ENCODE data around the gene AP3M1. TPM values are rescaled to one million over a fixed set of nuclear protein-coding genes. Genes with fewer than 3 reads are reported as not detected.

AP3M1 gene
- total RNA-seq, 1 experiment from 2014 or later = 56.7 TPM

GRCh38 chr10:74078037-74078436, 72.6 kb downstream of the AP3M1 start:
- peaks cover 44% of the 10 kb centered on the region for H3K36me3 Mint-ChIP-seq (ENCODE audit: insufficient read depth, unreplicated experiment)
- no peak overlapping the region for H3K27ac Mint-ChIP-seq (ENCODE audit: unreplicated experiment)
- Histone ChIP-seq H3K9me3 (no peaks in the 10 kb centered on the region), H3K36me3 (ENCODE audit: control insufficient read depth, insufficient read depth, low read length) (no peaks in the 10 kb centered on the region), H3K27me3 (replicated peaks; ENCODE audit: control insufficient read depth, insufficient read depth, low read length) (no peaks in the 10 kb centered on the region), H3K4me3 (ENCODE audit: low read depth, low read length) (no peak overlapping the region), H3K4me1 (peaks cover 19% of the 10 kb centered on the region)
- CTCF ChIA-PET = no interaction called here
- peaks cover 6% of the 10 kb centered on the region for H3K4me1 Mint-ChIP-seq (ENCODE audit: low read depth, unreplicated experiment)
- no peak overlapping the region for H3K4me3 Mint-ChIP-seq (ENCODE audit: unreplicated experiment)
- H3K9me3 Mint-ChIP-seq (ENCODE audit: unreplicated experiment) = no peaks in the 10 kb centered on the region
- BruUV-seq (replicated peaks) = no TSS peak
- TF ChIP-seq, protein P1, sequence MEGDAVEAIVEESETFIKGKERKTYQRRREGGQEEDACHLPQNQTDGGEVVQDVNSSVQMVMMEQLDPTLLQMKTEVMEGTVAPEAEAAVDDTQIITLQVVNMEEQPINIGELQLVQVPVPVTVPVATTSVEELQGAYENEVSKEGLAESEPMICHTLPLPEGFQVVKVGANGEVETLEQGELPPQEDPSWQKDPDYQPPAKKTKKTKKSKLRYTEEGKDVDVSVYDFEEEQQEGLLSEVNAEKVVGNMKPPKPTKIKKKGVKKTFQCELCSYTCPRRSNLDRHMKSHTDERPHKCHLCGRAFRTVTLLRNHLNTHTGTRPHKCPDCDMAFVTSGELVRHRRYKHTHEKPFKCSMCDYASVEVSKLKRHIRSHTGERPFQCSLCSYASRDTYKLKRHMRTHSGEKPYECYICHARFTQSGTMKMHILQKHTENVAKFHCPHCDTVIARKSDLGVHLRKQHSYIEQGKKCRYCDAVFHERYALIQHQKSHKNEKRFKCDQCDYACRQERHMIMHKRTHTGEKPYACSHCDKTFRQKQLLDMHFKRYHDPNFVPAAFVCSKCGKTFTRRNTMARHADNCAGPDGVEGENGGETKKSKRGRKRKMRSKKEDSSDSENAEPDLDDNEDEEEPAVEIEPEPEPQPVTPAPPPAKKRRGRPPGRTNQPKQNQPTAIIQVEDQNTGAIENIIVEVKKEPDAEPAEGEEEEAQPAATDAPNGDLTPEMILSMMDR (IDR thresholded peaks at IDR 0.05; ENCODE audit: insufficient read depth in 1 of 2, low read depth in 1 of 2, low read length in 1 of 2, severe bottlenecking in 1 of 2, unreplicated experiment in 1 of 2) = no peak
- intact Hi-C loops (cut with micrococcal nuclease; ENCODE audit: unreplicated experiment) = no loop called here
- POLR2A ChIA-PET = no interaction called here
- DNase-seq = no peak
- no peaks in the 10 kb centered on the region for H3K27me3 Mint-ChIP-seq (ENCODE audit: insufficient read depth, unreplicated experiment)

GRCh38 chr10:74077416-74077815, 73.2 kb downstream of the AP3M1 start:
- Mint-ChIP-seq H3K4me1 (ENCODE audit: low read depth, unreplicated experiment) (peaks cover 6% of the 10 kb centered on the region), H3K4me3 (ENCODE audit: unreplicated experiment) (no peak overlapping the region), H3K9me3 (ENCODE audit: unreplicated experiment) (no peaks in the 10 kb centered on the region), H3K27ac (ENCODE audit: unreplicated experiment) (no peak overlapping the region), H3K27me3 (ENCODE audit: insufficient read depth, unreplicated experiment) (no peaks in the 10 kb centered on the region), H3K36me3 (ENCODE audit: insufficient read depth, unreplicated experiment) (peaks cover 48% of the 10 kb centered on the region)
- intact Hi-C loops (cut with micrococcal nuclease; ENCODE audit: unreplicated experiment) = no loop called here
- Histone ChIP-seq H3K9me3 (no peaks in the 10 kb centered on the region), H3K4me3 (ENCODE audit: low read depth, low read length) (no peak overlapping the region), H3K4me1 (peaks cover 19% of the 10 kb centered on the region), H3K36me3 (ENCODE audit: control insufficient read depth, insufficient read depth, low read length) (no peaks in the 10 kb centered on the region), H3K27me3 (replicated peaks; ENCODE audit: control insufficient read depth, insufficient read depth, low read length) (no peaks in the 10 kb centered on the region)
- no peak for DNase-seq
- BruUV-seq (replicated peaks) = no TSS peak
- TF ChIP-seq, protein P1 (IDR thresholded peaks at IDR 0.05; ENCODE audit: insufficient read depth in 1 of 2, low read depth in 1 of 2, low read length in 1 of 2, severe bottlenecking in 1 of 2, unreplicated experiment in 1 of 2) = no peak
- POLR2A ChIA-PET = no interaction called here
- CTCF ChIA-PET = no interaction called here

GRCh38 chr10:74076961-74077360, 73.7 kb downstream of the AP3M1 start:
- Histone ChIP-seq H3K27me3 (replicated peaks; ENCODE audit: control insufficient read depth, insufficient read depth, low read length) (no peaks in the 10 kb centered on the region), H3K36me3 (ENCODE audit: control insufficient read depth, insufficient read depth, low read length) (no peaks in the 10 kb centered on the region), H3K4me1 (peaks cover 19% of the 10 kb centered on the region), H3K9me3 (no peaks in the 10 kb centered on the region), H3K4me3 (ENCODE audit: low read depth, low read length) (no peak overlapping the region)
- Mint-ChIP-seq H3K36me3 (ENCODE audit: insufficient read depth, unreplicated experiment) (peaks cover 43% of the 10 kb centered on the region), H3K9me3 (ENCODE audit: unreplicated experiment) (no peaks in the 10 kb centered on the region), H3K4me3 (ENCODE audit: unreplicated experiment) (no peak overlapping the region), H3K27me3 (ENCODE audit: insufficient read depth, unreplicated experiment) (no peaks in the 10 kb centered on the region), H3K4me1 (ENCODE audit: low read depth, unreplicated experiment) (peaks cover 6% of the 10 kb centered on the region), H3K27ac (ENCODE audit: unreplicated experiment) (no peak overlapping the region)
- no TSS peak for BruUV-seq (replicated peaks)
- ChIA-PET POLR2A (interaction anchor here (0.7 kb wide), 1 partner anchor 333 kb away, joined by 3 read pairs; the partner anchor contains the start of gene SEC24C), CTCF (no interaction called here)
- intact Hi-C loops (cut with micrococcal nuclease; ENCODE audit: unreplicated experiment) = no loop called here
- DNase-seq = no peak
- TF ChIP-seq, protein P1 (IDR thresholded peaks at IDR 0.05; ENCODE audit: insufficient read depth in 1 of 2, low read depth in 1 of 2, low read length in 1 of 2, severe bottlenecking in 1 of 2, unreplicated experiment in 1 of 2) = no peak

Measured in Caco-2 (cell line).